Hippocampal formation (tissue), 2 donors: ENCODE measurements around the gene CCDC38.
"Not testable (repeated sequence)": the region's sequence is repeated elsewhere in the genome, so short reads cannot be mapped to it uniquely, and the experiment has no call there.

Source experiments
- DNase-seq, 2 donors: peaks; one replicate each; lab custom pipeline; 2025; lab: John Stamatoyannopoulos, UW

CCDC38 gene

DNA sequence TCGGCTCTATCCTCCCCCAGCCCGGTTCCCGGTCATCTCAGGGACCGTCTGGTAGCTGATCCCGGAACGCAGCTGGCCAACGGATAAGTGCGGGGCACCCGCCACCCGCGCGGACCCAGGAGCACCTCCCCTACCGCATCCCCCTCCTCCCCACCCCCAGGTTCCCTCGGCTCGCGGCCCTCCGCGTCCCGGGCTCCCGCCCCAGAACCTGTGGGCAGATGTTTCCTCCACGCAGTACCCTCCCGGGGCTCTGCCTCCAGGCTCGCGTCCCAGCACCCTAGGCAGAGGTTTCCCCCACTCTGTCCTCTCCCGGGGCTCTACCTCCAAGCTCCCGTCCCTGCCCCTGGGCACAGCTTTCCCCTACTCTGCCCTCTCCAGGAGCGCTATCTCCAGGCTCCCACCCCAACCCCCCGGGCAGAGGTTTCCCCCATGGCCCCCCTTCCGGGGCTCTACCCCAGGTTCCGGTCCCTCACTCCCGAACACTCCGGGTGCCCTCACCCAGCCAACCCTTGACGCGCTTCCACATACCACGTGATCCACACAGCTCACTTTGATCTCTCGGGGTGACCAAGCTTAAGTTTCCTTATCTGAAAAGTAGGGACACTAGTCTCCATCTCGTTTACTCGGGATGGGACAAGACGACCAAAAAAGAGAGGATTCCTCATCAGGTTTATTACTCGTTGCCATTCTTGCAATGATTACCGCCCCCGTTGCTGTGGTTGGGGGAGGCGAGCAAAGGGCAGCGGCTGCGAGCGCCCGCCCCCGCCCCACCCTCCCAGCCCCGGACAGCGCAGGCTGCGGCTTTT lies at the start of gene CCDC38:
CCDC38 (minus strand) TSS at position 91 of the 806 bp plus-strand sequence. CDS start 6,105 bp downstream, outside the sequence.
- peak; percentile 25 to 60 for DNase-seq

DNA sequence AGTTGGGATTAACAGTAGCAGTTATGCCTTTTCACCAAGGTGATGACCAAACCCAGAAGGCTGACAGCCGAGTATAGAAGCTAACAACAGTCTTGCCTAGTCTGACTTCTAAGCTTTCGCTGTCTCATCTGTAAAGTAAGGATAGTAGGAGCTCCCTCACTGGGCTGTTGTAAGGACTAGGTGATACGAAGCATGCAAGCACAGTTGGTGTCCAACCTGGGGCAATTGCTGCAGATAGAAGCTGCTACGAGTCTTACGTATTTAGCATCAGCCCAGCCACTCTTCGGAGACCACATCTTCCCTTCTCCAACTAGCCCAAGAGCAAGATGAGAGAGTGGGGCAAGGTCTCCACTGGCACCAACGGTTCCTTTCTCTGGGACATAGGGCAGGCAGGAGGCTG lies 47.7 kb upstream of the CCDC38 start:
- DNase-seq = no peak

DNA sequence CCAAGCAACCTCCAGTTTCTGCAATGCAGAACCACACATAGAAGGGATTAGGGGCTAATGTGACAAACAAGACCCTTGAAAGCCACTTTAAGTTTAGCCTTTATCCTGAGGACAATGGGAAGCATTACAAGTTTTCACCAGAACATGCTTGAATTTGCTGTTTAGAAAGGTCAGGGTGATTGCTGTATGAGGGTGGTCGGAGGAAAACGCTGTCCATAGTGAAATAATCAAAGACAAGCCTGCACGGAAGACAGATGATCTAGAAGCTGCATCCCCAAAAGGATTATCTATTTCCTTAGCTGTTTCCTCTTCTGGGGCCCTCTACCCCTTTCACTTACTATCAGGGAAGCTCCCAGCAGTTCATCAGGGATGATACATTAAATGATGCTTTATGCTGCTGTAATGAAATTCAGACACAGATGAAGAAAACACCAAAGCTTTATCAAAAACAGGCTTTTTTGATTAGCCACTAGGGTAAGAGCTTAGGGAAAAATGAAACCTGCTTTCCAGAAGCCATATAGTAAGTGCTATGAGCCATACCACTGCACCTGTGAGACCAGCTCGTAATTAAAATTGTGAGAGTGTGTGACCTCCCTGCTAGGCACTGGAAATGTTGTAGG lies 47.2 kb upstream of the CCDC38 start:
- no peak for DNase-seq

- DNase-seq = no peak
Observed at GRCh38 chr12:95988506-95989275, 46.3 kb upstream of the CCDC38 start.

DNA sequence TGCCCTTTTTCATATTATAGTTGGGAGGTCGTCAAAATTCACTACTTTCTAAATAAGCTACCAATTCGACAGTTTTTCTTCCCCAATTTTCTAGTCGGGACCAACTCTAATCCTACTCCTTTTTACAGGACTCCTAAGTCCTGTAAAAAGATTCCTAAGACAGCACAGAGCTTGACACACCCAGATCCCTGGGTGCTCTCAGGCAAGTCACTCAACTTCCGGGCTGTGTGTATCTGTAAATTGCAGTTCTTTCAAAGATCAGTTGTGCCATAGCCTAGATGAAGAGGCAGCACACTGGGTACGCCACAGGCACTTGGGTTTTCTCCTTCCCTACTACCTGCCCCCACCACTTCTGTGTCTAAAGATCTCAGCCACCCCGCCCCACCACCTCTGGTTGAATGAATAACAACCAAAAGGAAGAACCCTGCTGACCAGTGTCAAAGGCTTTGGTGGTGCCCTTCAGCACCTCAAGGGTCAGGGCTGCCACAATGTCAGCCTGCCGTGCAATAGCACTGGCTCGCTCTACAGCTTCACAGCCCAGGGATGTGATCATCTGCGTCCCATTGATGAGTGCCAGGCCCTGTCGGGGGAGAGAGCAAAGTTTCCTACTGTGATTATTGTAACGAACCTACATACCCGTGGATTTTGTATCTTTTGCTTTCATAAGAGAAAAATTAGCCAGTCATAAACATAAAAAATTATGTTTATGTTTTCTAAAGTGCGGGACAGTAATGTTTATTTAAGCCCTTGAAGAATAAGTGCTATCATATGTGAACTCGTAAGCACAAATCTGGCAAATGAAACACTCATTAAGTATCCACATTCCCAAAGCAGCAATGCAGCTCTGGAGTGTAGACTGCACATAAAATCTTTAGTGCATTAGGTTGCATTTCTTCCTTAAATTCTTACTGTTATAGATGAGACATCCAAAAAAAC lies 44.5 kb upstream of the CCDC38 start:
- no peak for DNase-seq

GRCh38 chr12:95984682-95985081 lies 42.3 kb upstream of the CCDC38 start:
- DNase-seq = no peak

GRCh38 chr12:95982602-95983001 lies 40.2 kb upstream of the CCDC38 start:
- no peak for DNase-seq

GRCh38 chr12:95980437-95980836 lies 38.0 kb upstream of the CCDC38 start:
- DNase-seq = no peak

GRCh38 chr12:95978774-95979173 lies 36.4 kb upstream of the CCDC38 start:
- no peak for DNase-seq

DNA sequence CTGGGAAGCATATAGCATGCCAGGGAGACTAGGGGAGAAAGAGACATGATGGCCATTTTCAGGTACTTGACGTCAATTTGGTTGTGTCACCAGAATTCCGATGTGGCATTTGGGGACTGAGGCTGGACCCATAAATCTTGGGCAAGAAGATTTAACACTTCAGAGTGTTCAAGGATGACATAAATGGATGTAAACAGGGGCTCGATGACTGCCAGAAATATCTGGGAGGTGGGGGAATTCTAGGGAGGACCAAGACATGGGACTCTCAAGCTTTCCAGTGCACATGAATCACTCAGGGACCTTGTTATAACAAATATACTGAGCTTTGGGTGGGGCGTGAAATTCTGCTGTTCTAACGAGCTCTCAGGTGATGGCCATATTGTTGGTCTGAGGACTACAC lies 35.9 kb upstream of the CCDC38 start:
- no peak for DNase-seq

GRCh38 chr12:95977764-95978305 lies 35.4 kb upstream of the CCDC38 start:
- no peak for DNase-seq

DNA sequence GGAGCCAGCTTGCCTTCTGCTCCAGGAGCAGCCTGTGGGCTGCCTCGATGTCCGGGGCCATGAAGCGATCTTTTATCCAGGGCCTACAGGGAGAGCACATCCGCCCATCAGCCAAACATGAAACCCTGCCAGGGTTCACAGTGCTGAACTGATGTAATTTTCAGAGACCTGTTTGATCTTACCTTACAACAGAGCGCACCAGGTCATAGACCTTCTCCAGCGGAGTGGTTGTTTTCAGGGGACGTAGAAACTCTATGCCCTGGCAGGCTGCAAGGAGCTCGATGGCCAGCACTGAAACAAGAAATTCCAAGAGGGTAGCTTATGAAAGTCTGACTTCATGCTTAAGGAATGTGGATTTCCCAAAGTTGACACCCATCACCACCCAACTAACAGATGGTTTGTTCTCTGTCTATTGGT lies 34.0 kb upstream of the CCDC38 start:
- no peak for DNase-seq

DNA sequence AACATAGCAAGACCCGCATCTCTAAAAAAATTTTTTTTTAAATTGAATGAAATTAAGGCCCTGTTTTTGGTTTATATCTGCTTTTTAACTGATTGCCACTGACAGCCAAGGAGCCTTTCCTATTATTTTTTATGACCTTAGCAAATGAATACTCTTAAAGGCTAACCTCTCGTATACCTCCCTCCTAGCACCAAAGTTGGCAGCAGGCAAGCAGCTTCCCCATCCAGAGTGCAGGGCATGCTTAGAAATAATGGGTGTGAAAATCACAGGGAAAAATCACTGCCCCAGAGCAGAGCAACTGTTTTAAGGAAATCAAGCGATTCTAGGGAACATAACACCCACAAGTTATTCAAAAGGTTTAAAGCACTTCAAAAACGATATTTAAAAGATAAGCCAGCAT lies 33.1 kb upstream of the CCDC38 start:
- no peak for DNase-seq

DNA sequence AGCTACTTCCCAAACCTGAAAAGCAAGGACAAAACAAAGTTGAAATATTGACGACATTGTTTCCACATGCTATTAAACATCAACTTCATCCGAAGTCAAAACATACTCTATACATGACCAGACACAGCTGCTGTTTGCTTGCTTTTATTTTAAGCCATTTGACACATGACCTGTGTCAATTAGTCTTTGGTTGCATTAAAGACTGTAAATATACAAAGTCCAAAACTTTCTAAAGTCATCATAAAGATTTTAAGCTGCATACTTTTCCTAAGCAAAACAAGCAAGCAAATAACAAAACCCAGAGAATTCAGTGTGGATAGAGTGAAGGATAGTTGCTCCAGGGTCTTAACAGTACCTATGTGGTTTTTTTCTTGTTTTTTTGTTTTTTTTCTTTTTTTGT lies 31.9 kb upstream of the CCDC38 start:
- no peak for DNase-seq

DNA sequence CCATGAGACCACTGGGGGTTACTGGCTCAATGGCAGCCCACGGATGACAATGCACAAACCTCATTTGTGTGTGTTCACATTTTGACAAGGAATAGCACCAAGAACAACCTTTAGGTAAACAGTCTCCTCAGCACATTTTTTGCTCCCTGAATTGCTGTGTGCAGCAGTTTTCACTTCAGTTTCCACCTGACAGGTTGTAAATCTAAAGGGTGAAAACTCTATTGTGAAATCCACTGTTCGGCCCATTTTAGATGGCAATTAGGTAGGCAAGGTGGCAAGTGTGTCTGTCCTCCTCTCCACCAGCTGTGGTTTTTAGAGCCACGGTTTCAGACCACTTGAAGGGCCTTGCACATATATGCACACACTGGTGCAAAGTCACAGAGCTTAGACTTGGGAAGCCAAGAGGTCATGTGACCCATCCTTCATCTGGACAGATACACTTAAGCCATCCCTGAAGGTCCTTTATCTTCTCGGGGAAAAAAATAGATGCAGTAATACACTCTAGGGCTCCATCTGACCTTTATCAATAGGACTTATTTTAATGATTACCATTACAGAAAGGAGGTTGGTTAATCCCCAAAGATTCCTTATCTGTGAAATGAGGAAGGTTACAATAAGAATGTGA lies 30.5 kb upstream of the CCDC38 start:
- no peak for DNase-seq

GRCh38 chr12:95970905-95971304 lies 28.5 kb upstream of the CCDC38 start:
- no peak for DNase-seq

DNA sequence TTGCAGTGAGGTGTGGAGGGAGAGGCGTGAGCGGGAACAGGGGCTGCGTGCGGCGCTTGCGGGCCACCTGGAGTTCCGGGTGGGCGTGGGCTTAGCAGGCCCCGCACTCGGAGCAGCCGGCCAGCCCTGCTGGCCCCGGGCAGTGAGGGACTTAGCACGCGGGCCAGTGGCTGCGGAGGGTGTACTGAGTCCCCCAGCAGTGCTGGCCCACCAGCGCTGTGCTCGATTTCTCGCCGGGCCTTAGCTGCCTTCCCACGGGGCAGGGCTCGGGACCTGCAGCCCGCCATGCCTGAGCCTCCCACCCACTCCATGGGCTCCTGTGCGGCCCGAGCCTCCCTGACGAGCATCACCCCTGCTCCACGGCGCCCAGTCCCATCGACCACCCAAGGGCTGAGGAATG lies 26.7 kb upstream of the CCDC38 start:
- not testable (repeated sequence) for DNase-seq

GRCh38 chr12:95967301-95967700 lies 24.9 kb upstream of the CCDC38 start:
- DNase-seq = no peak

- no peak for DNase-seq
Observed at GRCh38 chr12:95966287-95966870, 24.0 kb upstream of the CCDC38 start.

DNA sequence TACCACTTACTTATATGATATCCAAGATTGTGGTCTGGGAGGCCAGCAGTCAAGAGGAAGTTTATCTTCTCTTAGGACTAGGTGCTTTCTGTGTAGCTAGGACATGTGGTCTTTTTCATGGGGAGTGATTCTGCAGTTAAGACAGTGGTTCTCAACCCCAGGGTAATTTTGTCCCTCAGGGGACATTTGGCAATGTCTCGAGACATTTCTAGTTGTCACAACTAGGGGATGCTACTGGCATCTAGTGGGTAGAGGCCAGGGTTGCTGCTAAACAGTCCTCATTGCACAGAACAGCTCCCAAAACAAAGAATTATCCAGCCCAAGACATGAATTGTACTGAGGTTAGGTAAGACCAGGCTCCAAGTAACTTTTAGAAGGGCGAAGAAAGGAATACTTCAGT lies 20.7 kb upstream of the CCDC38 start:
- DNase-seq = no peak

DNA sequence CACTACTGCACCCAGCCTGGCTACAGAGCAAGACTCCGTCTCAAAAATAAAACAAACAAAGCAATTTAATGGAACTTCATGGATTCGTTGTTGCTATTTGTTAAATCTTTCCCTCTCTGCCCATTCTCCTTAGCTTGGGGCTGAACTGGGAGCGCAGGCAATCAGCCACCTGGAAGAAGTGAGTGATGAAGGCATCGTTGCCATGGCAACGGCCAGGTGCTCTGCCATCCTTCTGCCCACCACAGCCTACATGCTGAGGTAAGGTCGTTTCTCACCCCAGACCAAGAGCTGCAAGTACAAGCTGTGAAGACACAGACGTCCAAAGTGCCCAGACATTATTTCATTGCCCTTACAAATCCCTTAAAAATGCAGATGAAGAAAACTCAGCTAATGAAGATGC lies 19.8 kb upstream of the CCDC38 start:
- no peak for DNase-seq
